C4-2B (cell line): ENCODE data around the gene MEAF6.

Source experiments
- CTCF ChIP-seq: fragments of 450-650 bp; conservative IDR thresholded peaks from 2 replicates; pipeline ENCODE4 v1.5.1; 2017; ENCODE audit warnings: mild to moderate bottlenecking
- ZFX ChIP-seq: fragments of 450-650 bp; IDR thresholded peaks from 2 replicates; pipeline ENCODE4 v1.6.1; 2017

- no peak for TF ChIP-seq CTCF
- TF ChIP-seq ZFX = no peak
These were observed 44.5 kb upstream of the MEAF6 start for GRCh38 chr1:37559080-37559479.
